ENCODE measurements around the gene LOXL1. TPM values are rescaled to one million over a fixed set of nuclear protein-coding genes. Genes with fewer than 3 reads are reported as not detected.

The LOXL1 gene
- total and polyA plus RNA-seq, 11 donors, result 20.7 to 79.5 (median 30.4) TPM

GRCh38 chr15:73965094-73965757 lies 39.0 kb downstream of the LOXL1 start:
- peak in 3 of 12 donors; percentile 1 to 11 (median 5) for TF ChIP-seq CTCF (IDR thresholded peaks at IDR 0.05)
- TF ChIP-seq POLR2A (IDR thresholded peaks at IDR 0.05), result no peak
- intact Hi-C loops (cut with DNase I), result loop anchor here in 7 of 10 donors (2.0 to 10.0 kb wide), 5 partner anchors 14 to 90 kb away; partner anchors contain the start of gene TBC1D21 (in 3 of the 7)
- peak in 2 of 4 donors; percentile 37 to 38 for ATAC-seq

GRCh38 chr15:73965758-73966113 lies 39.5 kb downstream of the LOXL1 start:
- 57 to 74% (median 64%) methylated on average over 2 of the region's 2 CpGs for WGBS, 4 donors
- H3K4me1 ChIP-seq, result peaks cover 0 to 17% (median 3%) of the 10 kb centered on the region in 12 donors
- H3K27me3 ChIP-seq, result no peaks in the 10 kb centered on the region
- TF ChIP-seq POLR2A (IDR thresholded peaks at IDR 0.05) (no peak), CTCF (IDR thresholded peaks at IDR 0.05) (no peak)
- H3K27ac ChIP-seq, result no peak overlapping the region
- no peaks in the 10 kb centered on the region for H3K36me3 ChIP-seq
- no peak overlapping the region for H3K4me3 ChIP-seq
- ATAC-seq, result peak in 1 of 4 donors; percentile 18
- DNase-seq, result no peak
- no peaks in the 10 kb centered on the region for H3K9me3 ChIP-seq
- intact Hi-C loops (cut with DNase I), result loop anchor here in 7 of 10 donors (2.0 to 10.0 kb wide), 5 partner anchors 15 to 91 kb away; partner anchors contain the start of gene TBC1D21 (in 3 of the 7)

More at GRCh38 chr15:73965094-73965757, 39.0 kb downstream of the LOXL1 start:
- H3K4me1 ChIP-seq, result peaks cover 0 to 17% (median 3%) of the 10 kb centered on the region in 12 donors
- H3K27me3 ChIP-seq, result no peaks in the 10 kb centered on the region
- peak in 1 of 5 donors; percentile 17 for DNase-seq
- H3K4me3 ChIP-seq, result peak overlapping the region in 1 of 12 donors; percentile 38
- H3K9me3 ChIP-seq, result no peaks in the 10 kb centered on the region
- WGBS, 4 donors, result 36 to 41% (median 39%) methylated on average over 11 to 13 of the region's 13 CpGs
- H3K36me3 ChIP-seq, result no peaks in the 10 kb centered on the region
- H3K27ac ChIP-seq, result peak overlapping the region in 1 of 12 donors; percentile 42

GRCh38 chr15:73968461-73968860 lies 42.2 kb downstream of the LOXL1 start:
- WGBS, 4 donors, result 76 to 94% (median 88%) methylated on average over 3 of the region's 3 CpGs
- H3K4me3 ChIP-seq, result no peak overlapping the region
- H3K9me3 ChIP-seq, result no peaks in the 10 kb centered on the region
- no peak for ATAC-seq
- H3K4me1 ChIP-seq, result peaks cover 0 to 27% (median 11%) of the 10 kb centered on the region in 12 donors
- TF ChIP-seq POLR2A (IDR thresholded peaks at IDR 0.05), result no peak
- no peak for TF ChIP-seq CTCF (IDR thresholded peaks at IDR 0.05)
- no peaks in the 10 kb centered on the region for H3K27me3 ChIP-seq
- intact Hi-C loops (cut with DNase I), result loop anchor here in 4 of 10 donors (10.0 kb wide), 2 partner anchors 74 to 94 kb away; partner anchors contain the start of gene TBC1D21 (in 3 of the 4)
- no peak for DNase-seq
- H3K27ac ChIP-seq, result no peak overlapping the region
- no peaks in the 10 kb centered on the region for H3K36me3 ChIP-seq

- Histone ChIP-seq H3K9me3 (no peaks in the 10 kb centered on the region), H3K4me3 (no peak overlapping the region), H3K27ac (no peak overlapping the region), H3K4me1 (peaks cover 0 to 27% (median 11%) of the 10 kb centered on the region in 12 donors), H3K27me3 (no peaks in the 10 kb centered on the region), H3K36me3 (no peaks in the 10 kb centered on the region)
- DNase-seq (peak in 1 of 5 donors; percentile 14), ATAC-seq (no peak)
- TF ChIP-seq CTCF (IDR thresholded peaks at IDR 0.05) (no peak), POLR2A (IDR thresholded peaks at IDR 0.05) (no peak)
- WGBS, 4 donors, result 75 to 89% (median 83%) methylated on average over 6 of the region's 6 CpGs
- intact Hi-C loops (cut with DNase I), result loop anchor here in 4 of 10 donors (10.0 kb wide), 2 partner anchors 74 to 94 kb away; partner anchors contain the start of gene TBC1D21 (in 3 of the 4)
Measured at GRCh38 chr15:73969151-73969759, 43.0 kb downstream of the LOXL1 start.

All from heart left ventricle (tissue), 16 donors.